Myocyte (in vitro differentiated cells): ENCODE measurements around the gene QSOX1. TPM values are rescaled to one million over a fixed set of nuclear protein-coding genes. Genes with fewer than 3 reads are reported as not detected.

Experiments used
- DNase-seq: peaks from one replicate; pipeline ENCODE4 v3.0.0-alpha.2; 2012; ENCODE audit warnings: low read depth
- total RNA-seq: library from RNA; depleted of rRNA; stranded (reverse); fragments of >200 nt; gene quantifications from 2 replicates; pipeline ENCODE4 v1.2.3, GENCODE V29; 2014

Gene QSOX1
- total RNA-seq, 1 donor from 2014 or later, result 46.5 TPM

- DNase-seq, result no peak
Measured at GRCh38 chr1:180234369-180235076, 79.9 kb downstream of the QSOX1 start.

GRCh38 chr1:180235077-180235501, 80.4 kb downstream of the QSOX1 start:
- no peak for DNase-seq

GRCh38 chr1:180235502-180236239, 81.0 kb downstream of the QSOX1 start:
- DNase-seq, result no peak

- DNase-seq, result no peak
Measured at GRCh38 chr1:180236698-180237509, 82.2 kb downstream of the QSOX1 start.

- no peak for DNase-seq
Measured at GRCh38 chr1:180237869-180238476, 83.3 kb downstream of the QSOX1 start.

GRCh38 chr1:180238675-180239074, 84.0 kb downstream of the QSOX1 start:
- DNase-seq, result no peak

GRCh38 chr1:180239145-180240096, 84.8 kb downstream of the QSOX1 start:
- DNase-seq, result no peak

- peak; percentile 45 for DNase-seq
Measured at GRCh38 chr1:180241716-180242544, 87.3 kb downstream of the QSOX1 start.

GRCh38 chr1:180243517-180244221, 89.0 kb downstream of the QSOX1 start:
- DNase-seq, result no peak

- no peak for DNase-seq
Measured at GRCh38 chr1:180244840-180245239, 90.2 kb downstream of the QSOX1 start.

GRCh38 chr1:180246579-180246978, 91.9 kb downstream of the QSOX1 start:
- DNase-seq, result no peak

GRCh38 chr1:180247061-180247460, 92.4 kb downstream of the QSOX1 start:
- no peak for DNase-seq

- DNase-seq, result no peak
Measured at GRCh38 chr1:180247580-180247979, 92.9 kb downstream of the QSOX1 start.

- no peak for DNase-seq
Measured at GRCh38 chr1:180248176-180248575, 93.5 kb downstream of the QSOX1 start.

GRCh38 chr1:180248731-180249681, 94.3 kb downstream of the QSOX1 start:
- DNase-seq, result peak; percentile 49

GRCh38 chr1:180249725-180250498, 95.2 kb downstream of the QSOX1 start:
- DNase-seq, result peak; percentile 37

GRCh38 chr1:180250499-180250770, 95.8 kb downstream of the QSOX1 start:
- no peak for DNase-seq
